GM12873 (cell line): ENCODE data around the gene CLASRP.

ENCODE experiments used
- TF ChIP-seq, protein P1 (sequence below): IDR thresholded peaks from 2 replicates; pipeline ENCODE4 v1.5.1; 2012; ENCODE audit warnings: low read depth, mild to moderate bottlenecking, moderate library complexity, low read length, control low read depth; ENCODE audit not compliant: insufficient read depth; ENCODE audit errors: missing control alignments

CLASRP gene

GRCh38 chr19:45103508-45104319, 64.9 kb downstream of the CLASRP start:
- TF ChIP-seq, protein P1, sequence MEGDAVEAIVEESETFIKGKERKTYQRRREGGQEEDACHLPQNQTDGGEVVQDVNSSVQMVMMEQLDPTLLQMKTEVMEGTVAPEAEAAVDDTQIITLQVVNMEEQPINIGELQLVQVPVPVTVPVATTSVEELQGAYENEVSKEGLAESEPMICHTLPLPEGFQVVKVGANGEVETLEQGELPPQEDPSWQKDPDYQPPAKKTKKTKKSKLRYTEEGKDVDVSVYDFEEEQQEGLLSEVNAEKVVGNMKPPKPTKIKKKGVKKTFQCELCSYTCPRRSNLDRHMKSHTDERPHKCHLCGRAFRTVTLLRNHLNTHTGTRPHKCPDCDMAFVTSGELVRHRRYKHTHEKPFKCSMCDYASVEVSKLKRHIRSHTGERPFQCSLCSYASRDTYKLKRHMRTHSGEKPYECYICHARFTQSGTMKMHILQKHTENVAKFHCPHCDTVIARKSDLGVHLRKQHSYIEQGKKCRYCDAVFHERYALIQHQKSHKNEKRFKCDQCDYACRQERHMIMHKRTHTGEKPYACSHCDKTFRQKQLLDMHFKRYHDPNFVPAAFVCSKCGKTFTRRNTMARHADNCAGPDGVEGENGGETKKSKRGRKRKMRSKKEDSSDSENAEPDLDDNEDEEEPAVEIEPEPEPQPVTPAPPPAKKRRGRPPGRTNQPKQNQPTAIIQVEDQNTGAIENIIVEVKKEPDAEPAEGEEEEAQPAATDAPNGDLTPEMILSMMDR, result no peak

DNA sequence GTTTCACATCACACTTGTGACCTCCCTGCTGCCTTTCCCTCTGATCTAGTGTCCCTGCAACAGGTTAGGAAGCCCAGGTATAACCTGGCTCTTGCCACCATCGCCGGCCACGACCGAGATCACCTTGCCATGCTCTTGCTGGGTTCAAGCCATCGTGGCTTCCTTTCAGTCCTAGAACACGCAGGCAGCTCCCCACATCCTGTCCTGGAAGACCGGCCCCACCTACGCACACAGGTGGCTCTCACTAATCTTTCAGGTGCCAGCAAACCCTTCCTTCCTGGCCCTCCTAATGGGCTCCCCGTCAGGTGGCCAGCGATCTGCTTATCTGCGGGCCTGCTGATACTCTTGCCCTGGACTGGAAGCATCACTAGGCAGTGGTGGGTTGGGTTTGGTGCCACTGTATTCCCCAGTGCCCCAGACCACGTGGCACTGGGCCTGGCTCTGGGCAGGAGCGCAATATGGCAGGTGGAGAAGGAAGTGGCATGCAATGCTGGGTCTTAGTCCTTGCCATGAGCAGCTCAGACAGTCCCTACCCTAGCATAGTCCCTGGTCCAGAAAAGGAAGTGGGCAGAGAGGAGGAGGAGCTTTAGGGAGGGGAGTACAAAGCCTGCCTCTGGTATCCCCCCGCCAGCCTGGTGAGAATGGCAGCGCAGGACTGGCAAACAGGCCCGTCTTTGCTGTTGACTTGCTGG, 66.0 kb downstream of the CLASRP start:
- TF ChIP-seq, protein P1, result no peak

DNA sequence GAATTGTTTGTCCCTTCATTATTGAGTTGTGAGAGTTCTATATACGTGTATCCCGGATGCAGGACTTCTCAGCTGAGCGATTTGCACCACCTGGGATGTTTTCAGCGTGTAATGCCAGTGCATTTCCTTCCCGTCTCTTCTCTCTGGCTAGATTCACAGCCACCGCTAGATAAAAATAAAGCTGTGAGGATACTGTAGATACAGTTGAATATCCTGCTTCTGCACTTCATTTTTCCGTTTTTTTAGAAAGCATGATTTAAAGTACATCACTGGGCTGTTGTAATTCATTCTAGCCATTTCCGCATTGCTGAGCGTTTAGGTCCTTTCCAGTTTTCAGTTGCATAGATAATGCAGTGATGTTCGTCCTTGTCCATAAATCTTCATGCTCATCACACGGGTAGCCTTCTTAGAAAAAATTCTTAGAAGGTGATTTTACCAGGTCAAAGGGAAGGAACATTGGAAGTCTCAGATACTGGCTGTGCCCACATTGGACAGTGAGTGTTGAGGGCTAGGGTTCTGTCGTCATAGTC, 68.8 kb downstream of the CLASRP start:
- TF ChIP-seq, protein P1, result no peak

DNA sequence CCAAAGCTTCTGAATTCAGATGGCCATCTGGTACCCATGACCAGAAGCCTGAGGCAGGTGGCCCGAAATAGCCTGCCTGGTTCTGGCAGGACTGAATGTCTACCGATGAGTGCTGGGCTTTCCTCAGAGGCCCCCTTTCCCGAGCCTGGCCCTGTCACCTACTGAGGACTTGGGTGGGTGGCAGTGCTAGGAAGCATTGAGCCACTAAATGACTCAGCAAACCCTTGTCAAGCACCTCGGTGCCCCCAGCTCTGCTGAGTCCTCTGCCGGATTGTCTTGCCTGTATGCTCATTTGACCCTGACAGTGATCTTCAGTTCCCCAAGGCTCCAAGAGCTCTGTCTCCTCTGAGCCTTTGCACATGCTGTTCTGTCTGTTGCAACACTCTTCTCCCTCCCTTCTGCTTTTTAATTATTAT, 72.0 kb downstream of the CLASRP start:
- TF ChIP-seq, protein P1, result no peak

DNA sequence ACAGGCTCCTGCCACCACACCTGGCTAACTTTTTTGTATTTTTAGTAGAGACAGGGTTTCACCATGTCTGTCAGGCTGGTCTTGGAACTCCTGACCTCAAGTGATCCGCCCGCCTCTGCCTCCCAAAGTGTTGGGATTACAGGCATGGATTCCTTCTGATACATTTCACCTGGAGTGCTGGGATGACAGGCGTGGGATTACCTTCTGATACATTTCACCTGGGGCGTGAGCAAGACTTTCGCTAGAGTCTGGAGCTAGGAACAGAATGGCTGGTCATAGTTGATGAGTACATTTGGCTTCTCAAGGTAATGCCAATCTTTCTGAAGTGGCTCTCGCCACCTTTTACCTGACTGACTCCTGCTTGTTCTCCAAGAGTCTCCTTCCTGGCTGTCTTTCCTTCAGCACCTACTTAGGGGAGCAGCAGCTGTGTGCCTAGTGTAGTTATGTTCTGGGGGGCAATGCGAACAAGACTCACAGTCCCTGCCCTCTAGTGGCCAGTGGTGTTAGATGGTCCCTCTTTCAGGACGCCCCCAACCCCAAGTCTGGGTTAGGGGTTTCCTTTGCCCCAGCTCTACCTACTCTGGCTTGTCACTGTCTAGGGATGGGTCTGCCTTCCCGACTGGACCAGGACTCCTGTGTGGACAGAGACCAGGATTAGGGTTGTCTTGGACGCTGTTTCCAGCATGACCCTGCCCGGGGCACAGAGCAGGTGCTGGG, 73.4 kb downstream of the CLASRP start:
- TF ChIP-seq, protein P1, result peak; percentile 33

DNA sequence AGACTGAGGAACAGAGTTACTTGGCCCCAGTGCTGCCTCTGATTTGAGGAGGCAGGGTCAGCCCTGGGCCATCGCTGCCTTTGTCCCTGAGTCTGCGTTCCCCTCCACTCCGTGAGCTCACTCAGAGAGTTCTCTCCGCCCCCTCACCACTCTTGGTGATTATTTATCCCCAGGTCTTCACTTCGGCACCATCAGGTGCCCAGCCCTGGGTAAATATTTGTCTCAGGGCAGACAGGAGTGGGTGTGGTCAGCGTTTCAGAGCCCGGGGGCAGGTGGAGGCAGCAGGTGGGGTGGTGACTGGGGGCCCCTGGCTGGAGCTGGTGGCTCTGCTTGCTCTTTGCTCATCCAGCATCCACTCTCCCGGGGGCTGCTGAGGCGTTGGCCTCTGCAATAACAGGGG, 74.8 kb downstream of the CLASRP start:
- TF ChIP-seq, protein P1, result no peak

- TF ChIP-seq, protein P1, result no peak
Observed at GRCh38 chr19:45114116-45114515, 75.3 kb downstream of the CLASRP start.
